ENCODE results near the gene STRA6.

The STRA6 gene

GRCh38 chr15:74191798-74192197 is 10.8 kb downstream of the STRA6 start:
- no peak for DNase-seq
- CTCF ChIA-PET = interaction anchor here (1.9 kb wide), 1 partner anchor 13 kb away, joined by 4 read pairs; no protein-coding TSS in a partner anchor
- 90% methylated on average over 3 of the region's 3 CpGs for WGBS (ENCODE audit: insufficient coverage)

GRCh38 chr15:74188216-74188615 is 14.4 kb downstream of the STRA6 start:
- ChIA-PET POLR2A (no interaction called here), CTCF (no interaction called here)
- Histone ChIP-seq H3K27me3 (replicated peaks in 2 of 5; ENCODE audit: control insufficient read depth in 4 of 5, insufficient read depth in 5 of 5, low read length in 4 of 5) (peaks cover 0 to 4% (median 0%) of the 10 kb centered on the region in 5 experiments), H3K9me3 (ENCODE audit: control extremely low read depth in 1 of 5, control insufficient read depth in 4 of 5, insufficient read depth in 2 of 5, low read depth in 1 of 5, low read length in 4 of 5) (no peaks in the 10 kb centered on the region), H3K27ac (ENCODE audit: insufficient read depth in 1 of 2, low read depth in 1 of 2, low read length in 2 of 2, poor library complexity in 1 of 2, severe bottlenecking in 2 of 2) (no peak overlapping the region), H3K4me3 (ENCODE audit: control insufficient read depth in 1 of 7, extremely low read depth in 1 of 7, insufficient read depth in 4 of 7, low read depth in 2 of 7, low read length in 6 of 7) (no peak overlapping the region), H3K4me1 (ENCODE audit: control extremely low read depth in 1 of 4, control insufficient read depth in 4 of 4, insufficient read depth in 4 of 4, low read length in 3 of 4) (no peaks in the 10 kb centered on the region), H3K36me3 (ENCODE audit: control insufficient read depth in 4 of 4, insufficient read depth in 4 of 4, low read length in 3 of 4) (no peaks in the 10 kb centered on the region)
- DNase-seq = no peak
- 93% methylated on average over 11 of the region's 11 CpGs for WGBS (ENCODE audit: insufficient coverage)

More at GRCh38 chr15:74191798-74192197, 10.8 kb downstream of the STRA6 start:
- no peak overlapping the region for H3K4me3 ChIP-seq (ENCODE audit: control insufficient read depth in 1 of 7, extremely low read depth in 1 of 7, insufficient read depth in 4 of 7, low read depth in 2 of 7, low read length in 6 of 7)
- H3K36me3 ChIP-seq (ENCODE audit: control insufficient read depth in 4 of 4, insufficient read depth in 4 of 4, low read length in 3 of 4) = no peaks in the 10 kb centered on the region
- peaks cover 0 to 17% (median 3%) of the 10 kb centered on the region in 4 experiments for H3K4me1 ChIP-seq (ENCODE audit: control extremely low read depth in 1 of 4, control insufficient read depth in 4 of 4, insufficient read depth in 4 of 4, low read length in 3 of 4)
- H3K9me3 ChIP-seq (ENCODE audit: control extremely low read depth in 1 of 5, control insufficient read depth in 4 of 5, insufficient read depth in 2 of 5, low read depth in 1 of 5, low read length in 4 of 5) = no peaks in the 10 kb centered on the region
- POLR2A ChIA-PET = no interaction called here
- peaks cover 0 to 2% (median 0%) of the 10 kb centered on the region in 5 experiments for H3K27me3 ChIP-seq (replicated peaks in 2 of 5; ENCODE audit: control insufficient read depth in 4 of 5, insufficient read depth in 5 of 5, low read length in 4 of 5)
- no peak overlapping the region for H3K27ac ChIP-seq (ENCODE audit: insufficient read depth in 1 of 2, low read depth in 1 of 2, low read length in 2 of 2, poor library complexity in 1 of 2, severe bottlenecking in 2 of 2)

GRCh38 chr15:74185710-74186348 is 16.8 kb downstream of the STRA6 start:
- Histone ChIP-seq H3K9me3 (ENCODE audit: control extremely low read depth in 1 of 5, control insufficient read depth in 4 of 5, insufficient read depth in 2 of 5, low read depth in 1 of 5, low read length in 4 of 5) (no peaks in the 10 kb centered on the region), H3K27ac (ENCODE audit: insufficient read depth in 1 of 2, low read depth in 1 of 2, low read length in 2 of 2, poor library complexity in 1 of 2, severe bottlenecking in 2 of 2) (no peak overlapping the region), H3K4me3 (ENCODE audit: control insufficient read depth in 1 of 7, extremely low read depth in 1 of 7, insufficient read depth in 4 of 7, low read depth in 2 of 7, low read length in 6 of 7) (no peak overlapping the region), H3K4me1 (ENCODE audit: control extremely low read depth in 1 of 4, control insufficient read depth in 4 of 4, insufficient read depth in 4 of 4, low read length in 3 of 4) (no peaks in the 10 kb centered on the region), H3K36me3 (ENCODE audit: control insufficient read depth in 4 of 4, insufficient read depth in 4 of 4, low read length in 3 of 4) (no peaks in the 10 kb centered on the region), H3K27me3 (replicated peaks in 2 of 5; ENCODE audit: control insufficient read depth in 4 of 5, insufficient read depth in 5 of 5, low read length in 4 of 5) (peaks cover 0 to 4% (median 0%) of the 10 kb centered on the region in 5 experiments)
- 97% methylated on average over 6 of the region's 8 CpGs for WGBS (ENCODE audit: insufficient coverage)
- ChIA-PET CTCF (no interaction called here), POLR2A (no interaction called here)
- DNase-seq = no peak

- Histone ChIP-seq H3K4me1 (ENCODE audit: control extremely low read depth in 1 of 4, control insufficient read depth in 4 of 4, insufficient read depth in 4 of 4, low read length in 3 of 4) (no peaks in the 10 kb centered on the region), H3K9me3 (ENCODE audit: control extremely low read depth in 1 of 5, control insufficient read depth in 4 of 5, insufficient read depth in 2 of 5, low read depth in 1 of 5, low read length in 4 of 5) (no peaks in the 10 kb centered on the region), H3K27ac (ENCODE audit: insufficient read depth in 1 of 2, low read depth in 1 of 2, low read length in 2 of 2, poor library complexity in 1 of 2, severe bottlenecking in 2 of 2) (no peak overlapping the region), H3K36me3 (ENCODE audit: control insufficient read depth in 4 of 4, insufficient read depth in 4 of 4, low read length in 3 of 4) (no peaks in the 10 kb centered on the region), H3K4me3 (ENCODE audit: control insufficient read depth in 1 of 7, extremely low read depth in 1 of 7, insufficient read depth in 4 of 7, low read depth in 2 of 7, low read length in 6 of 7) (no peak overlapping the region), H3K27me3 (replicated peaks in 2 of 5; ENCODE audit: control insufficient read depth in 4 of 5, insufficient read depth in 5 of 5, low read length in 4 of 5) (peaks cover 0 to 4% (median 0%) of the 10 kb centered on the region in 5 experiments)
- ChIA-PET CTCF (no interaction called here), POLR2A (no interaction called here)
- DNase-seq = no peak
- WGBS (ENCODE audit: insufficient coverage) = 90% methylated on average over 10 of the region's 12 CpGs
Observed at GRCh38 chr15:74184582-74185091, 17.9 kb downstream of the STRA6 start.

- ChIA-PET CTCF (no interaction called here), POLR2A (no interaction called here)
- H3K27ac ChIP-seq (ENCODE audit: insufficient read depth in 1 of 2, low read depth in 1 of 2, low read length in 2 of 2, poor library complexity in 1 of 2, severe bottlenecking in 2 of 2) = no peak overlapping the region
- DNase-seq = no peak
- WGBS (ENCODE audit: insufficient coverage) = 88% methylated on average over 7 of the region's 8 CpGs
- no peak overlapping the region for H3K4me3 ChIP-seq (ENCODE audit: control insufficient read depth in 1 of 7, extremely low read depth in 1 of 7, insufficient read depth in 4 of 7, low read depth in 2 of 7, low read length in 6 of 7)
- H3K4me1 ChIP-seq (ENCODE audit: control extremely low read depth in 1 of 4, control insufficient read depth in 4 of 4, insufficient read depth in 4 of 4, low read length in 3 of 4) = no peaks in the 10 kb centered on the region
- H3K9me3 ChIP-seq (ENCODE audit: control extremely low read depth in 1 of 5, control insufficient read depth in 4 of 5, insufficient read depth in 2 of 5, low read depth in 1 of 5, low read length in 4 of 5) = no peaks in the 10 kb centered on the region
- no peaks in the 10 kb centered on the region for H3K36me3 ChIP-seq (ENCODE audit: control insufficient read depth in 4 of 4, insufficient read depth in 4 of 4, low read length in 3 of 4)
- H3K27me3 ChIP-seq (replicated peaks in 2 of 5; ENCODE audit: control insufficient read depth in 4 of 5, insufficient read depth in 5 of 5, low read length in 4 of 5) = peaks cover 0 to 4% (median 0%) of the 10 kb centered on the region in 5 experiments
Observed at GRCh38 chr15:74182131-74182530, 20.5 kb downstream of the STRA6 start.

GRCh38 chr15:74180881-74181602 is 21.5 kb downstream of the STRA6 start:
- 93% methylated on average over 19 of the region's 21 CpGs for WGBS (ENCODE audit: insufficient coverage)
- ChIA-PET CTCF (no interaction called here), POLR2A (no interaction called here)

More at GRCh38 chr15:74180881-74181602, 21.5 kb downstream of the STRA6 start:
- DNase-seq = no peak
- Histone ChIP-seq H3K4me3 (ENCODE audit: control insufficient read depth in 1 of 7, extremely low read depth in 1 of 7, insufficient read depth in 4 of 7, low read depth in 2 of 7, low read length in 6 of 7) (no peak overlapping the region), H3K4me1 (ENCODE audit: control extremely low read depth in 1 of 4, control insufficient read depth in 4 of 4, insufficient read depth in 4 of 4, low read length in 3 of 4) (no peaks in the 10 kb centered on the region), H3K36me3 (ENCODE audit: control insufficient read depth in 4 of 4, insufficient read depth in 4 of 4, low read length in 3 of 4) (no peaks in the 10 kb centered on the region), H3K9me3 (ENCODE audit: control extremely low read depth in 1 of 5, control insufficient read depth in 4 of 5, insufficient read depth in 2 of 5, low read depth in 1 of 5, low read length in 4 of 5) (no peaks in the 10 kb centered on the region), H3K27ac (ENCODE audit: insufficient read depth in 1 of 2, low read depth in 1 of 2, low read length in 2 of 2, poor library complexity in 1 of 2, severe bottlenecking in 2 of 2) (no peak overlapping the region), H3K27me3 (replicated peaks in 2 of 5; ENCODE audit: control insufficient read depth in 4 of 5, insufficient read depth in 5 of 5, low read length in 4 of 5) (peaks cover 0 to 2% (median 0%) of the 10 kb centered on the region in 5 experiments)

Data from common myeloid progenitor, CD34-positive (primary cell).